GM12878 (cell line): Measurements from ENCODE around the gene RABL2A. TPM values are rescaled to one million over a fixed set of nuclear protein-coding genes. Genes with fewer than 3 reads are reported as not detected.
"Not testable (repeated sequence)": the region's sequence is repeated elsewhere in the genome, so short reads cannot be mapped to it uniquely, and the experiment has no call there.

Experiments used
- ATAC-seq: fragments of 200-7000 bp; cut with Tn5 transposase; 3 replicates; pipeline ENCODE4 v1.9.1; 2020; ENCODE audit warnings: mild to moderate bottlenecking, moderate library complexity
- BruUV-seq: library from RNA; stranded (reverse); fragments of 400-500 nt; replicated peaks from 2 replicates; lab custom pipeline; 2021; lab: Mats Ljungman, UMichigan
- CTCF ChIA-PET: fragments of 300-600 bp; sonication (Branson Sonifier 250); formaldehyde crosslinking; extraction: SDS; loops from one replicate; lab custom pipeline; 2021; ENCODE audit warnings: inconsistent platforms; lab: Yijun Ruan, JAX
- POLR2A ChIA-PET: fragments of 350-600 bp; formaldehyde crosslinking; extraction: SDS; loops from one replicate; lab custom pipeline; 2021; ENCODE audit warnings: inconsistent platforms; lab: Charles Lee
- RAD21 ChIA-PET: fragments of 300-600 bp; sonication (Branson Sonifier 250); formaldehyde crosslinking; loops from one replicate; lab custom pipeline; 2023; ENCODE audit warnings: antibody characterized with exemption; ENCODE audit not compliant: unreplicated experiment; lab: Charles Lee
- SMC1A ChIA-PET: fragments of 300-600 bp; sonication (Branson Sonifier 250); formaldehyde crosslinking; loops from one replicate; lab custom pipeline; 2023; ENCODE audit not compliant: unreplicated experiment, uncharacterized antibody; lab: Charles Lee
- DNase-seq: peaks from one replicate; pipeline ENCODE4 v3.0.0-alpha.2; 2011; ENCODE audit warnings: low read depth, low spot score
- FAIRE-seq: peaks from 3 replicates; lab custom pipeline; 2011; peaks lifted over from hg19 to GRCh38; lab: Jason Lieb, UNC
- H2AFZ ChIP-seq: 2 replicates; pipeline ENCODE4 v1.6.0; 2011; ENCODE audit warnings: low read depth, low read length, control low read depth; ENCODE audit not compliant: control insufficient read depth
- H3K27ac ChIP-seq: 2 replicates; pipeline ENCODE4 v1.5.1; 2011; ENCODE audit warnings: control low read depth; ENCODE audit not compliant: control insufficient read depth, insufficient read depth
- H3K27me3 ChIP-seq, 2 experiments: replicated peaks in 1 of 2; 2 replicates each; pipeline versions ENCODE4 v1.6.0 to v1.6.1; 2011; ENCODE audit warnings: low read length in 1 of 2; ENCODE audit not compliant: control insufficient read depth in 2 of 2, insufficient read depth in 2 of 2
- H3K36me3 ChIP-seq, 2 experiments: 2 replicates each; pipeline ENCODE4 v1.5.1; 2011; ENCODE audit warnings: low read length in 1 of 2; ENCODE audit not compliant: control insufficient read depth in 2 of 2, insufficient read depth in 2 of 2
- H3K4me1 ChIP-seq: 2 replicates; pipeline ENCODE4 v1.6.1; 2011; ENCODE audit warnings: mild to moderate bottlenecking, low read length, moderate library complexity, mixed read lengths; ENCODE audit not compliant: control insufficient read depth, insufficient read depth
- H3K4me2 ChIP-seq: 2 replicates; pipeline ENCODE4 v1.6.0; 2011; ENCODE audit warnings: control low read depth; ENCODE audit not compliant: control insufficient read depth, insufficient read depth
- H3K4me3 ChIP-seq: fragments of 200-600 bp; sonication (generic); 2 replicates; pipeline ENCODE4 v1.5.1; 2016
- H3K79me2 ChIP-seq: 2 replicates; pipeline ENCODE4 v1.6.0; 2011; ENCODE audit warnings: low read length; ENCODE audit not compliant: control insufficient read depth, insufficient read depth
- H3K9ac ChIP-seq: 2 replicates; pipeline ENCODE4 v1.8.0; 2011; ENCODE audit warnings: low read length, control low read depth, mixed read lengths; ENCODE audit not compliant: control insufficient read depth, insufficient read depth
- H3K9me3 ChIP-seq: replicated peaks from 3 replicates; pipeline ENCODE4 v1.5.1; 2011; ENCODE audit warnings: mild to moderate bottlenecking, low read length; ENCODE audit not compliant: control insufficient read depth, insufficient read depth
- H4K20me1 ChIP-seq: 2 replicates; pipeline ENCODE4 v1.6.0; 2011; ENCODE audit not compliant: control insufficient read depth, insufficient read depth
- WGBS: methylation state at CpG from one replicate; pipeline ENCODE4 v1.1.6; 2016; ENCODE audit warnings: low lambda C conversion rate; ENCODE audit not compliant: insufficient replicate concordance, insufficient coverage; ENCODE audit errors: missing lambda C conversion rate; 5-methylcytosine and 5-hydroxymethylcytosine counted together
- in situ Hi-C: fragments of 300-500 bp; cut with MboI; formaldehyde crosslinking; loops from 9 replicates; pipeline ENCODE4 v1.14.3; 2018; ENCODE audit warnings: mixed read lengths
- intact Hi-C: fragments of 100-400 bp; cut with micrococcal nuclease; formaldehyde crosslinking; loops from one replicate; pipeline ENCODE4 v1.14.2; 2022; ENCODE audit not compliant: unreplicated experiment
- polyA plus RNA-seq, 11 experiments: library from polyadenylated mRNA; depleted of rRNA in 4 of 11; unstranded in 6 of 11; stranded (reverse) in 5 of 11; fragments of >200 nt; fragmentation: Nextera tagmentation in 4 of 11; fragmentation: Illumina TruSeq in 1 of 11; extraction: Ambion mirVana in 4 of 11; extraction: Trizol in 1 of 11; gene quantifications; 1 replicate in 1 of 11; 2 replicates in 10 of 11; pipeline versions ENCODE4 v1.2.1 to v1.2.3, GENCODE V29; 2011 to 2016; ENCODE audit warnings: inconsistent platforms in 2 of 11, missing spikeins in 2 of 11, low read depth in 1 of 11
- total RNA-seq, 4 experiments: library from RNA; depleted of rRNA in 3 of 4; stranded (reverse); fragments of >200 nt in 3 of 4; fragmentation: Illumina TruSeq in 1 of 4; extraction: Trizol in 1 of 4; gene quantifications; 2 replicates each; pipeline versions ENCODE4 v1.2.1 to v1.2.3, GENCODE V29; 2013 to 2021

The RABL2A gene
- total and polyA plus RNA-seq, 10 of the 15 experiments (the other 5 are each of a cell fraction or from before 2014, with no cell fraction given) = 0.87 to 17.9 (median 9.7) TPM

DNA sequence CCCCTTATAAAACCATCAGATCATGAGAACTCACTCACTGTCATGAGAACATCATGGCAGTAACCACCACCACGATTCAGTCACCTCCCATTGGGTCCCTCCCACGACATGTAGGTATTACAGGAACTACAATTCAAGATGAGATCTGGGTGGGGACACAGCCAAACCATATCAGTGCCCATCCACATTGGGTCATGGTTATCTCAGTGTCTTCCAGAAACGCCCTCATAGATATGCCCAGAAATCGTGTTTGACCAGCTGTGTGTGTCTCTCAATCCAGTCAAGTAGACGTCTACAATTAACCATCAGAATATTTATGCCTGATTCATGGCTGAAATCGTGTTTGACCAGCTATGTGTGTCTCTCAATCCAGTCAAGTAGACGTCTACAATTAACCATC is 17.2 kb upstream of the RABL2A start:
- DNase-seq, H3K4me1 ChIP-seq, H3K4me3 ChIP-seq, H3K4me2 ChIP-seq, H3K27me3 ChIP-seq, intact Hi-C loops, H2AFZ ChIP-seq, BruUV-seq, H3K9me3 ChIP-seq, RAD21 ChIA-PET, H3K36me3 ChIP-seq, FAIRE-seq, in situ Hi-C loops, H4K20me1 ChIP-seq, H3K79me2 ChIP-seq, POLR2A ChIA-PET, SMC1A ChIA-PET, H3K9ac ChIP-seq, H3K27ac ChIP-seq, CTCF ChIA-PET, ATAC-seq: not testable (repeated sequence)
- 75% methylated on average over 6 of the region's 7 CpGs for WGBS

GRCh38 chr2:113621002-113621401 is 6.1 kb upstream of the RABL2A start:
- RAD21 ChIA-PET, H3K4me1 ChIP-seq, BruUV-seq, intact Hi-C loops, H3K4me3 ChIP-seq, H3K9ac ChIP-seq, H3K27me3 ChIP-seq, H3K36me3 ChIP-seq, H3K9me3 ChIP-seq, ATAC-seq, FAIRE-seq, H3K4me2 ChIP-seq, H4K20me1 ChIP-seq, H3K79me2 ChIP-seq, H3K27ac ChIP-seq, SMC1A ChIA-PET, CTCF ChIA-PET, DNase-seq, H2AFZ ChIP-seq, in situ Hi-C loops, POLR2A ChIA-PET: not testable (repeated sequence)
- WGBS = 79% methylated on average over 5 of the region's 5 CpGs
